ENCODE measurements around the gene SRSF2.

Gene SRSF2

DNA sequence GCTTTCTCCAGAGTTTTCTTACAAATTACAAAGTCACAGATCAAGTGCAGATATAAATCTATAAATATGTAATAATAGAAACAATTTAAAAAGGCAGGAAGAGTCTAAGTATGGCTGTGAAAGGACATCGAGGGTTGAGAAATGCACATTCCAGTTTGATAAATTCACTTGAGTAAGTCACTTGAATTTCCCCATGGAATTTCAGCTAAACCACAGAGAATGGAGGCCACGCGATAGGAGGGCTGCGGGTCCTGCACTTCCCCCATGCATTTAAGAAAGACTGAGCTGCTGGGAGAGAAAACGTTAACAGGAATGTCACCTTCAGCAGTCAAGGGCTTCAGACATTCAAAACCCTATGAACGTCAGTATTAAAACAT, 20.3 kb downstream of the SRSF2 start:
- peaks cover 11% of the 10 kb centered on the region; the same call in 1 of the 2 replicates for H3K36me3 ChIP-seq (ENCODE audit: low read length)
- H3K9ac ChIP-seq (ENCODE audit: low read length), result no peak overlapping the region
- H3F3A ChIP-seq (ENCODE audit: insufficient read depth), result 0 out of 2 replicates have a peak, but pooled peaks cover 4% of the 10 kb centered on the region
- no peaks in the 10 kb centered on the region for H3K9me2 ChIP-seq (replicated peaks; ENCODE audit: insufficient read depth, low read length)
- no peaks in the 10 kb centered on the region for H3K79me2 ChIP-seq (ENCODE audit: insufficient read depth, low read length)
- no peaks in the 10 kb centered on the region for H4K20me1 ChIP-seq (ENCODE audit: low read depth, low read length)
- H3K9me3 ChIP-seq (ENCODE audit: insufficient read depth, low read length), result no peaks in the 10 kb centered on the region
- H3K4me3 ChIP-seq (ENCODE audit: insufficient read depth, low read length, poor library complexity, severe bottlenecking), result no peak overlapping the region
- no peak overlapping the region for H3K27ac ChIP-seq (ENCODE audit: low read depth, low read length)
- no peak overlapping the region for H3K4me2 ChIP-seq (ENCODE audit: low read depth, low read length, poor library complexity, severe bottlenecking)
- TF ChIP-seq, protein P1, sequence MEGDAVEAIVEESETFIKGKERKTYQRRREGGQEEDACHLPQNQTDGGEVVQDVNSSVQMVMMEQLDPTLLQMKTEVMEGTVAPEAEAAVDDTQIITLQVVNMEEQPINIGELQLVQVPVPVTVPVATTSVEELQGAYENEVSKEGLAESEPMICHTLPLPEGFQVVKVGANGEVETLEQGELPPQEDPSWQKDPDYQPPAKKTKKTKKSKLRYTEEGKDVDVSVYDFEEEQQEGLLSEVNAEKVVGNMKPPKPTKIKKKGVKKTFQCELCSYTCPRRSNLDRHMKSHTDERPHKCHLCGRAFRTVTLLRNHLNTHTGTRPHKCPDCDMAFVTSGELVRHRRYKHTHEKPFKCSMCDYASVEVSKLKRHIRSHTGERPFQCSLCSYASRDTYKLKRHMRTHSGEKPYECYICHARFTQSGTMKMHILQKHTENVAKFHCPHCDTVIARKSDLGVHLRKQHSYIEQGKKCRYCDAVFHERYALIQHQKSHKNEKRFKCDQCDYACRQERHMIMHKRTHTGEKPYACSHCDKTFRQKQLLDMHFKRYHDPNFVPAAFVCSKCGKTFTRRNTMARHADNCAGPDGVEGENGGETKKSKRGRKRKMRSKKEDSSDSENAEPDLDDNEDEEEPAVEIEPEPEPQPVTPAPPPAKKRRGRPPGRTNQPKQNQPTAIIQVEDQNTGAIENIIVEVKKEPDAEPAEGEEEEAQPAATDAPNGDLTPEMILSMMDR (IDR thresholded peaks at IDR 0.05; ENCODE audit: insufficient read depth, low read length, poor library complexity, severe bottlenecking), result no peak
- TF ChIP-seq EZH2phosphoT487 (conservative IDR thresholded peaks at IDR 0.05; ENCODE audit: low read length), result no peak
- no peaks in the 10 kb centered on the region for H3K27me3 ChIP-seq (ENCODE audit: low read length)
- H2AFZ ChIP-seq (ENCODE audit: low read depth, low read length, severe bottlenecking), result no peak overlapping the region

DNA sequence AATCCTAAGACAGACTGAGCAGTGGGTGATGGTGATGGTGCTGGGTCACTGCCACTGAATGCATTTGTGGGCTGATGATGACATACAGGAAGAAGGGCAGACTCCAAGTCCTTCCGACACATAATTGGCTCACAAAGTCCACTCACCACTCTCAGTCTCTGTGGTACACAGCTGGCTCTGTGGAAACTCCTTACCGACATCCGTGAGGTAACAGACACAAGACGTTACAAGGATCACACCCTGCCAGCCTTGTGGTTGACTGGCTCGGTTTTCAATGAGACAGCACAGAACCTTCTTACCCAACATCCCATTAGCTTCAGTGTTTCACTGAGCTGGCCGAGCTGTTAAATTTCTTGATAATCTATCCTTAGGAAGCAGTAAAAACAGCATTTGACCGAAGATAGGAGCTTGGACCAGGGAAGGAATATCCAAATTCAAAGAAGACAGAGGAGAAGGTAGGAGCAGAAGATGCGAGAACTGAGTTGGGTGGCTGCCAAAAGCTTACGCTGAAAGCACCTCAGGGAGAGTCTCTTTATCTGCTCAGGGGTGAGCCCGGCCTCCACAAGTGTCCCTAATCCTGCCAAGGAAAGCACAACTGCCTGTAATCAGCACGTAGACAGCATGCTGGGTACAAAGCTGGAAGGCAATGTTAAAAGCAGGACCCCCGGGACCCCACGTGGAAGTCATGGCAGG, 20.8 kb downstream of the SRSF2 start:
- H3K36me3 ChIP-seq (ENCODE audit: low read length), result 0 out of 2 replicates have a peak, but pooled peaks cover 6% of the 10 kb centered on the region
- H3K4me3 ChIP-seq (ENCODE audit: insufficient read depth, low read length, poor library complexity, severe bottlenecking), result no peak overlapping the region
- no peaks in the 10 kb centered on the region for H4K20me1 ChIP-seq (ENCODE audit: low read depth, low read length)
- no peak overlapping the region for H2AFZ ChIP-seq (ENCODE audit: low read depth, low read length, severe bottlenecking)
- H3K27ac ChIP-seq (ENCODE audit: low read depth, low read length), result no peak overlapping the region
- 0 out of 2 replicates have a peak, but pooled peaks cover 4% of the 10 kb centered on the region for H3F3A ChIP-seq (ENCODE audit: insufficient read depth)
- no peak overlapping the region for H3K9ac ChIP-seq (ENCODE audit: low read length)
- no peak overlapping the region for H3K4me2 ChIP-seq (ENCODE audit: low read depth, low read length, poor library complexity, severe bottlenecking)
- no peaks in the 10 kb centered on the region for H3K79me2 ChIP-seq (ENCODE audit: insufficient read depth, low read length)
- H3K27me3 ChIP-seq (ENCODE audit: low read length), result no peaks in the 10 kb centered on the region
- H3K9me3 ChIP-seq (ENCODE audit: insufficient read depth, low read length), result no peaks in the 10 kb centered on the region
- no peak for TF ChIP-seq EZH2phosphoT487 (conservative IDR thresholded peaks at IDR 0.05; ENCODE audit: low read length)
- TF ChIP-seq, protein P1 (IDR thresholded peaks at IDR 0.05; ENCODE audit: insufficient read depth, low read length, poor library complexity, severe bottlenecking), result no peak
- no peaks in the 10 kb centered on the region for H3K9me2 ChIP-seq (replicated peaks; ENCODE audit: insufficient read depth, low read length)

DNA sequence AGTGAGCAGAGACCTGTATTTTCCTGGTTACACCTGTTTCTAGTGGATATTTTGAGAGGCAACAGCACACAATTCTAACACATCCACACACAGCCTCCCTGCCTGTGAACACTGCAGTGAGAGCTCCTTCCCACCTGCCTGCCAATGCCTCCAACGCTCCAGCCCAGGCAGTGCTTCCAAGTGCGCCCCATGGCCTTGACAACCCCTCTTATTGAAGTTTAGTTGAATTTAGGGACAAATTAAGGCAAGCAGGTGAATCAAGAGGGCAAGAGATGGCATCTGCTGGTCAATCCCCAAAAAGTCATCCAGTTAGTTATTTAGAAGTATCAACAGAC, 21.7 kb downstream of the SRSF2 start:
- Histone ChIP-seq H3K9ac (ENCODE audit: low read length) (no peak overlapping the region), H3K27ac (ENCODE audit: low read depth, low read length) (no peak overlapping the region), H3F3A (ENCODE audit: insufficient read depth) (0 out of 2 replicates have a peak, but pooled peaks cover 4% of the 10 kb centered on the region)

More for the DNA sequence above, 21.7 kb downstream of the SRSF2 start:
- Histone ChIP-seq H2AFZ (ENCODE audit: low read depth, low read length, severe bottlenecking) (no peak overlapping the region), H3K9me2 (replicated peaks; ENCODE audit: insufficient read depth, low read length) (no peaks in the 10 kb centered on the region), H3K4me2 (ENCODE audit: low read depth, low read length, poor library complexity, severe bottlenecking) (no peak overlapping the region), H3K9me3 (ENCODE audit: insufficient read depth, low read length) (no peaks in the 10 kb centered on the region), H3K36me3 (ENCODE audit: low read length) (0 out of 2 replicates have a peak, but pooled peaks cover 5% of the 10 kb centered on the region), H3K27me3 (ENCODE audit: low read length) (no peaks in the 10 kb centered on the region), H3K4me3 (ENCODE audit: insufficient read depth, low read length, poor library complexity, severe bottlenecking) (no peak overlapping the region), H4K20me1 (ENCODE audit: low read depth, low read length) (no peaks in the 10 kb centered on the region), H3K79me2 (ENCODE audit: insufficient read depth, low read length) (no peaks in the 10 kb centered on the region)
- TF ChIP-seq, protein P1 (IDR thresholded peaks at IDR 0.05; ENCODE audit: insufficient read depth, low read length, poor library complexity, severe bottlenecking), result no peak
- TF ChIP-seq EZH2phosphoT487 (conservative IDR thresholded peaks at IDR 0.05; ENCODE audit: low read length), result no peak
